GM21526 (cell line): ENCODE results near the gene CMTM7.

Source experiments
- ATAC-seq: cut with Tn5 transposase; IDR thresholded peaks from one replicate; pipeline ENCODE4 v1.9.1; 2021; ENCODE audit warnings: moderate library complexity; ENCODE audit not compliant: unreplicated experiment, low FRiP score

CMTM7 gene

DNA sequence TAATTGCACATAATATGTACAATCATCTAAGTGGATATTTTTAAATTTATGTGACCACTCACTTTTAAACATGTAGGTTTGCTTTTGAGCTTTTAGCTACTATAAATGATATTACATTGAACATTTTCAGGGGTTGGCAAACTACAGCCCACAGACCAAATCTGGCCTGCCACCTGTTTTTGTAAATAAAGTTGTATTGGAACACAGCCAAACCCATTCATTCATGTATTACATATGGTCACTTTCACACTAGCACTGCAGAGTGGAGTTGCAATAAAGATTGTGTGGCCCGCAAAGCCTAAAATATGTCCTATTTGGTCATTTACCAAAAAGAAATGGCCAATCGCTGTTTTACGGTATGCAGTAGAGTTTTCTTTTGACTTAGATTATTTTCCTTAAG lies 21.2 kb downstream of the CMTM7 start:
- no peak for ATAC-seq

DNA sequence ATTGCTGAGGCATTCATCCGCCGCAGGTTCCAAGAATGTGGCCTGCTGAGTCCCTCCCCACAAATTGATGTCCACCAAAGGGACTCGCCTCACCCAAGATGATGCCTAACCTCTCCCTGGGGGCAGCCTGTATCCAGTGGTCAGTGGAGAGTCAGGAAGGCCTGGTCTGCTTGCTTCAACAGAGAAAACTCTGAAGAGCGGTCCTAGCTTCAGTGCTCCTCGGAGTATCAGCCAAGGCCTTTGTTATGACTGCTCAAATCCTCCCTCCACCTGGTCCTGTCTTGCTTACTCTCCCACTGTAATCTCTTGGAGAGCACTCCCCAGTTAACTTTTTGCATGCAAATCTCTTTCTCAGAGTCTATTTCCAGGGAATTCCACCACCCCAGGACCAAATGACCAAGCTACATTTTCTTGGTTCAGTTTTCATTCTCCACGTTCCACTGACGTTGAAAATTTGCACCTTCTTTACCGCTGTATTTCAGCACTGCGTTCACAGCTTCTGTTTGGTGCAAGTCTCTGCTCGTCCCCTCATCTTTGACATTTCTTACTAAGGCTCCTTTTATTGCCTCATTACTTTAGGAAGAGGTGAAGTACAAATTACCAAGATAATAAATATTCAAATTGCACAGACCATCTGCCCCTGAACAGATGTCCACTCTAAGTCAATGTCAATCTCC lies 22.3 kb downstream of the CMTM7 start:
- no peak for ATAC-seq

GRCh38 chr3:32414522-32415202 lies 23.0 kb downstream of the CMTM7 start:
- ATAC-seq, result no peak

- ATAC-seq, result no peak
Measured at GRCh38 chr3:32419742-32420125, 28.1 kb downstream of the CMTM7 start.

DNA sequence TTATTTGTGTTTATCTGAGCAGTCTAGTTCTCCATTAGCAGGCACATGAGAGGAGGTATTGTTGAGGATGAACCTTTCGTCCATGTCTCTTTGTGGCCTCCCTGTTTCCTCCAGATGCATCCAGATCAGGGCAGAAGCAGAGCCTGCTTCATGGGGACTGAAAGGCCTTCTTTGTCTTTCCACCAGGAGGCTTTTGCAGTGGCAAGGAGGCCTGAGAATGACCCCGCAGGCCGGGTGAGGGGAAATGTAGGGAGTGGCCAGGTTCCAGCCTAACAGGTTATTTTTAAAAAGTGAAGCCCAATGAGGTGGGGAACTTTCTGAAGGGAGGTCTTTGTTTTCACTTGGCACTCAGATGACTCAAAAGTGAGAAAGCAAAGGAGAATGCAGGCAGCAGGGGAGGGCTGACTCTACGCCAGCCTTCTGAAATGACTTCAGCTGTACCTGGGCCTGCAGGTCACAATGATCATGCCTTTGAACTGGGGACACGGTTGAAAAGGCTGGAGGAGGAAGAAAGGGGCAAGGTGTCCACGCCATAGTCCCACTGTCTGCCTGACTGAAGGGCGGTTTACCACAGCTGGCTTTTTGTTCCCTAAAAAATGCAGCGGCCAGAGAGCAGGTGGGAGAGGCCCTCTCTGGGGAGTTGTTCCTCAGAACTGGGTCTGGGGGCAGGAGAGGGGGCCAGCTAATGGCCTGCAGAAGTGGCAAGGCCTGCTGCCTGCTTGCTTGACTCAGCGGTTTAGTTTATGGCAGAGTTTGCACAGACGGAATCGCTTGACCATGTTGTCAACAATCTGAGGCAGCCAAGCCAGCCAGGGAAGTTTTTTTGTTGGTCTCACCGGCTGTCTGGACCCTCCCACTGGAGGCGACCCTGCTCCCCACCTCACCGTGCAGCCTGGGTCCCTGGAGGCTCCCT lies 28.7 kb downstream of the CMTM7 start:
- peak; percentile 47 for ATAC-seq

DNA sequence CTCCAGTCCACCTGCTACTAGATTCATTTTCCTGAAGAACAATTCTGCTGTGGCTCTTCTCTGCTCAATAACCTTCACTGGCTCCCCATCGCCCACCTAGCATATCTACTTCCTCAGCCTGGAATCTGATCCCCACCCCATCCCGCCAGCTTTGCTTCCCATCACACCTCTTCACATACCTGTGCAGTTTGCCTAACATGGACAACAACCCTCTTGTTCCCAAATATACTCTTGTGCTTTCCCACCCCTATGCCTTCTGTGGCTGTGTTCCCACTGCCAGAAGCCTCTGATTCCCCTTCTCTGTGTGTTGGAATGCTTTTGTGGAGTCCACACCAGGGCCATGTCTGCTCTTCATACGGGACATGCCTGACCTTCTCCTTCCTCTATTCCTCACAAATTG lies 29.5 kb downstream of the CMTM7 start:
- ATAC-seq, result no peak

DNA sequence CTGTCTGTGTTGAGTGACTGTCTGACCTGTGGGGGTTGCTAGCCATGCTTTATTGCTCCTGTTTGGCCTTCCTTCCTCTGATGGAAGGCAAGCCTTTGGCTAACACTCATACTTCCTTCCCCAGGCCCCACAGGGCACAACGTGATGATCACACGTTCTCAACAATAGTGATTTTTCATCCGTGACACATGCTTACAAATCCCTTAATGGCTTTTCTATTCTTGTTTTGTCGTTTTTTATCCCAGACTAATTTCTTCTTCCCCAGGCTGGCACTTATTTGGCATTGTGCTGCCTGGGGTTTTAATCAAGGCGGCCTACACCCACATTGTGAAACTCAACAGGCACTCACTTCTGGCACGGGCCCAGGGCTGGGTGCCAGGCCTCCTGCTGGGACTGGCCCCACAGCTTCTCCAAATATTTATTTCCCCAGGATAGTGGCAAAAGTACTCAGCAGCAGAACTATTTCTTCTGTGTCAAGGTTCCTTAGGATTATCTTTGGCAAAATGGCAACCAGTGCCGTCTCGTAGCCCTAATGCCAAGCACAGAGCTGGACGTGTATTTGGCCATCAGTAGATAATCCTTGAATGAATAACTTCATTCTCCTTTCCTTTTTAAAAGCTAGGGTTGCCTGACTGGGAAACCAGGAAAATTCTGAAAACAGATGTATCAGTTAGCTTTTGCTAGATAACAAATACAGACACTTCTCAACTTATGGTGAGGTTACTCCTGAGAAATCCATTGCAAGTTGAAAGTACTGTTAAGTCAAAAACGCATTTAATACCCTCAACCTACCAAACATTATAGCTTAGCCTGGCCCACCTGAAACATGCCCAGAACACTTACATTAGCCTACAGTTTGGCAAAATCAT lies 30.6 kb downstream of the CMTM7 start:
- ATAC-seq, result no peak

- no peak for ATAC-seq
Measured at GRCh38 chr3:32422943-32423342, 31.3 kb downstream of the CMTM7 start.

DNA sequence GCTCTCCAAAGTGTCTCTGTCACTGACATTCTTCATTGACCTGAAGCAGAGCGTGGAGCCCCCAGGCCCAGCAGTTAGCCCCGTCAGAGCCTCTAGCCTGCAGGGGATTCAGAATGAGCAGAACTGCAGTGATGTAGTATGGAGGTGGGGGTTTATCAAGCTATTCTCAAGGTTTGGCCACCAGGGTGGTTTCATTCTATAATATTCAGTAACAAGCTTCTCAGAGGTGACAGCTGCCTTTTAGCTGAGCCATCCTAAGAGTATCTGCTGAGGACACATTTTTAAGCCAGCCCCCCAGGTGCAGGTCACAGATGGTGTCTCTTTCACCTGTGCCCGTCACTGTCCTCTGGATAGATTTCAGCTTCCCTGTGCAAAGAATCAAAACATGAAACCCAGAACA lies 31.9 kb downstream of the CMTM7 start:
- ATAC-seq, result peak; percentile 56

DNA sequence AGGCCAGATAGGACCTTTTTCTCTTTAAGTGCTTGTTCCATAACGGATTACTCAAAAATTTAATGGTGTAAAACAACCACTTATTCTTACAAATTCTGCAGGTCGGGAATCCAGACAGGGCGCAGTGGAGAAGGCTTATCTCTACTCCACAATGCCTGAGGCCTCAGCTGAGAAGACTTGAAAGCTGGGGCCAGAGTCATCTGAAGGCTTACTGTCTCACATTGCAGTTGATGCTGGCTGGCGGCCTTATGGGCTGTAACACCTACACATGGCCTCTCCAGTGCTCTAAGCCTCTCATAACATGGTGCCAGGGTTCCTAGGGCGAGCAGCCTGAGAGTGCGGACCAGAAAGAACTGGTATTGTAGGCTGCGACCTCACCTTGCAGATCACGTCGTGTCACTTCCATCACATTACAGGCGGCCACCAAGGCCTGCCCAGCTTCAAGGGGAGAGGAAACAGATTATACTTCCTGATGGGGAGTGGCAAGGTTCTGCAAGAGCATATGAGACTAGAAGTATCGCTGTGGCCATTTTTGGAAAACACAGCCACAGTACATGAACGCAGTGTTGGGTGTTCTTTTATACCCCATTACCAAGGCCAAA lies 32.4 kb downstream of the CMTM7 start:
- ATAC-seq, result peak; percentile 5

GRCh38 chr3:32424581-32425250 lies 33.1 kb downstream of the CMTM7 start:
- no peak for ATAC-seq

- peak; percentile 57 for ATAC-seq
Measured at GRCh38 chr3:32428092-32429068, 36.7 kb downstream of the CMTM7 start.

DNA sequence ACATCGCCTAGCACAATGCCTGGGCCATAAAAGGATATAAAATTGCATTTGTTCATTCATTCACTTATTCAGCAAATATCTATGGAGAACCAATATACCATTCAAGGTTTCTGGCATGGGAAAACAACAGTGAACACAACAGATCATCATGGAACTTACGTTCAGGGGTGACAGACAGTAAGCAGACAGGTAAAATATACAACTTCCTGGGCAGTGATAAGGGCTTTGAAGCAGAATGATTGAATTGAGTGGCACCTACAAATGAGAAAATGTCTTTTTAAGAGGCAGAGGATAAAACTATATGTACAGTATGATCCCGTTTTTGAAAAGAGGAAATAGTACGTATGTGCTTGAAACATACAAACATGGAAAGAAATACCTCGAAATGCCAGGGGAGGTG lies 39.2 kb downstream of the CMTM7 start:
- no peak for ATAC-seq

- ATAC-seq, result no peak
Measured at GRCh38 chr3:32431481-32431880, 39.8 kb downstream of the CMTM7 start.

DNA sequence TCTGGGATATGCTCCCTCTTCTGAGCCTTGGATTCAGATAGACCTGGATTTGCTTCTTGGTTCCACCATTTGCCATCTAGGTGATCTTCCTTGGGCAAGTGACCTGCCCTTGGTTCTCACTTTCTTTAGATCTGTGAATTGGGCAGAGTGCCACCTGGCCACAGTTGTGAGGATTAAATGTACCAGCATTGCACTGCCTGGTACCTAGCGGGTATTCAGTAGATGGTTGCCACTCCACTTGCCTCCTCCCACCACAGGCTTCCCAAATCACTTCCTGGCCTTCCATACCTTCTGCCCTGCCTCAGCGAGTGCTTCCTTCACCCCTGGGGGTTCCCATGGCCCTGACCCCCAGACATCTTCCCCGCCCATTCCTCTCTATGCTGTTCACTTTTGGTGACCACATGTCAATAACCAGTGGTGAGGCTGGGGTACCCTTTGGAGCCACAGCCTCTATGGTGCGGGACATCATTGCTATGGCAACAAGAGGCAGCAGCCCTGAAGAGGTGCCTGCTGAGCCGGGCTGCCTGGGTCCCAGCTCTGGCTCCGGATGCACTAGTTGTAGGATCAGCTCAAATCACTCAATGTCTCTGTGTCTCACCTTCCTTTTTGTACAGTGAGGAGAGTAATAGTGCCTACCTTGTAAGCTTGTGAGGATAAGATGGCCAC lies 40.5 kb downstream of the CMTM7 start:
- ATAC-seq, result no peak

GRCh38 chr3:32432711-32433530 lies 41.3 kb downstream of the CMTM7 start:
- ATAC-seq, result peak; percentile 44

DNA sequence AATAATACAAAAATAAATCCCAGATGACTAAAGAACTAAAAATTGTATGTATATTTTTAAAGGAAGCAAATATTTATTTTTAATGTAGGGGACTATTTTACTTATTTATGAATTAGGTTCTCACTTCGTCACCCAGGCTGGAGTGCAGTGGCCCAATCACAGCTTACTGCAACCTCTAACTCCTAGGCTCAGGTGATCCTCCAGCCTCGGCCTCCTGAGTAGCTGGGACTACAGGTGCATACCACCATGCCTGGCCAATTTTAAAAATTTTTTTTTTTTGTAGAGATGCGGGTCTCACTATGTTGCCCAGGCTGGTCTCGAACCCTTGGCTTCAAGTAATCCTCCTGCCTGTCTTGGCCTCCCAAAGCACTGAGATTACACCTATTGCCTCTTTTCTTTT lies 42.6 kb downstream of the CMTM7 start:
- no peak for ATAC-seq
